22Rv1 (cell line): ENCODE data around the gene GPC1.

Source experiments
- H3K27ac ChIP-seq: fragments of 450-650 bp; 2 replicates; pipeline ENCODE4 v1.5.1; 2017
- ZFX ChIP-seq: fragments of 450-650 bp; IDR thresholded peaks from 2 replicates; pipeline ENCODE4 v1.6.1; 2017; ENCODE audit warnings: antibody characterized with exemption, borderline replicate concordance
- TF ChIP-seq, protein P1 (sequence below): fragments of 450-650 bp; IDR thresholded peaks from 2 replicates; pipeline ENCODE4 v1.5.1; 2017; ENCODE audit warnings: mild to moderate bottlenecking

GPC1 gene

DNA sequence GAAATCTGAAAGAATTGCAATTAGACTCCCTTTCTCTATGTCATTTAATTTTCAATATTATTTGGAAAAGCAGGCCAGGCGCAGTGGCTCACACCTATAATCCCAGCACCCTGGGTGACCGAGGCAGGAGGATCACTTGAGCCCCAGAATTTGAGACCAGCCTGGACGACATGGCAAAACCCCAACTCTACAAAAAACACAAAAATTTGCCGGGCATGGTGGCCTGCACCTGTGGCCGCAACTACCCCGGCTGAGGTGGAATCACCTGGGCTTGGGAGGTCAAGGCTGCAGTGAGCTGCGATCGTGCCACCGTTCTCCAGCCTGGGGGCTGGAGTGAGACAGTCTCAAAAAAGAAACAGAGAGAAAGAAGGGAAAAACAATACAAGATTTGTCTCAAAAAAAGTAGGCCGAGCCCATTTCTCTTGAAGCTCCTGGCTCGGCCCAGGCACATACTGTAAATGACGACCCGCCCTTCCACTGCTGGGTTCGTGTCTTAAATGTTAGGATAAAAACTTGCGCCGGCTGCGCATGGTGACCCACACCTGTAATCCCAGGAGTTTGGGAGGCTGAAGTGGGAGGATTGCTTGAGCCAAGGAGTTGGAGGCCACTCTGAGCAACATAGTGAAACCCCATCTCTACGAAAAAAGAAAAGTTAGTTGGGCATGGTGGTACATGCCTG, 31.1 kb upstream of the GPC1 start:
- no peak overlapping the region for H3K27ac ChIP-seq
- no peak for TF ChIP-seq ZFX
- TF ChIP-seq, protein P1, sequence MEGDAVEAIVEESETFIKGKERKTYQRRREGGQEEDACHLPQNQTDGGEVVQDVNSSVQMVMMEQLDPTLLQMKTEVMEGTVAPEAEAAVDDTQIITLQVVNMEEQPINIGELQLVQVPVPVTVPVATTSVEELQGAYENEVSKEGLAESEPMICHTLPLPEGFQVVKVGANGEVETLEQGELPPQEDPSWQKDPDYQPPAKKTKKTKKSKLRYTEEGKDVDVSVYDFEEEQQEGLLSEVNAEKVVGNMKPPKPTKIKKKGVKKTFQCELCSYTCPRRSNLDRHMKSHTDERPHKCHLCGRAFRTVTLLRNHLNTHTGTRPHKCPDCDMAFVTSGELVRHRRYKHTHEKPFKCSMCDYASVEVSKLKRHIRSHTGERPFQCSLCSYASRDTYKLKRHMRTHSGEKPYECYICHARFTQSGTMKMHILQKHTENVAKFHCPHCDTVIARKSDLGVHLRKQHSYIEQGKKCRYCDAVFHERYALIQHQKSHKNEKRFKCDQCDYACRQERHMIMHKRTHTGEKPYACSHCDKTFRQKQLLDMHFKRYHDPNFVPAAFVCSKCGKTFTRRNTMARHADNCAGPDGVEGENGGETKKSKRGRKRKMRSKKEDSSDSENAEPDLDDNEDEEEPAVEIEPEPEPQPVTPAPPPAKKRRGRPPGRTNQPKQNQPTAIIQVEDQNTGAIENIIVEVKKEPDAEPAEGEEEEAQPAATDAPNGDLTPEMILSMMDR: no peak

DNA sequence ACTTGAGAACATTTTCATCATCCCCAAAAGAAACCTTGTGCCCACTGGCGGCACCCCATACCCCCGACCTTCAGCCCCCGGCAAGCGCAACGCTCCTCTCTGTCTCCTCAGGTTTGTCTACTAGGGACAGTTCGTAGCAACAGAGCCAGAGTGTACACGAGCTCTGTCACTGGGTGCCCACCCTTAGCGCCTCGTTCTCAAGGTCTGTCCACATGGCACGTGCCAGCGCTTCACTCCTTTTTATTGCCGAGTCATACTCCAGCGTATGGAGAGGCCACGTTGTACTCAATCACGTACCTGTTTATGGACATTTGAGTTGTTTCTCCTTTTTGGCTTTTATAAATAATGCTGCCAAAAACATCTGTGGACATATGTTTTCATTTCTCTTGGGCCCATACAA, 30.3 kb upstream of the GPC1 start:
- TF ChIP-seq ZFX: no peak
- TF ChIP-seq, protein P1: no peak
- no peak overlapping the region for H3K27ac ChIP-seq

DNA sequence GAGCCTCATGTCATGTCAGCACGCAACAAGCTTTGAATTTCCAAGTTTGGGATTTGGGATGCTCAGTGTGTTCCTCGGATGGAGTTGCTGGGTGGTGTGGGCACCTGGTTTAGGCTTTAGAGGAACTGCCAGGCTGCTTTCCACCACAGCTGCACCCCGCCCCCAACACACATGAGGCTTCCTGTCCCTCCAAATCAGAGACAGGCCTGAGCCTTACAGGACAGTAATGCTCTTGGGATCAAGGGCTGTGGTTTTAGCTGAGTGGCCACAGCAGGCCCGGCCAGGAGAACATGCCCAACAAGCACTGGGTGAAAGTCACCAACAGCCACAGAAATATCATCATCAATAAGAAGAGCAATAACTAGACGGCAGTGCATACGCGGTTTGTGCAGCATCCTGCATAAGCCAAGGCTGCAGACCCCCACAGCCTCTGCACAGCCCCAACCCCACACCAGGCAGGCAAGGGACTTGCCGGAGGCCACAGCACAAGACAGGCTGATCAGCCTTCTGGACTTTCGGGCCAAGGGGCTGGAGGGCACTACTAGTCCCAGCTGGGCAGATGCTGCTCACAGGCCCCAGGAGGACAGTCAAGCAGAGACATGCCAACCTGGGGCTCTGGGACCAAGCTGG, 29.7 kb upstream of the GPC1 start:
- H3K27ac ChIP-seq: no peak overlapping the region
- no peak for TF ChIP-seq ZFX

DNA sequence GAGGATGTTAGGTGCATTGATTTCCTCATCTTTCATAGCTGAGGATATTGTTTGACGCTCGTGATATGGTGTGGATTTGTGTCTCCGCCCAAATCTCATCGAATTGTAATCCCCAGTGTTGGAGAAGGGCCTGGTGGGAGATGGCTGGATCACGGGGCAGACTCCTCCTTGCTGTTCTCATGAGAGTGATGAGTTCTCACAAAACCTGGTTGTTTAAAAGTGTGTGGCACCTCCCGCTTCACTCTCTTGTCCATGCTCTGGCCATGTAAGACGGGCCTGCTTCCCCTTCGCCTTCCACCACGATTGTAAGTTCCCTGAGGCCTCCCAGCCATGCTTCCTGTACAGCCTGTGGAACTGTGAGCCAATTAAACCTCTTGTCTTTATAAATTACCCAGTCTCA, 28.4 kb upstream of the GPC1 start:
- H3K27ac ChIP-seq: no peak overlapping the region
- no peak for TF ChIP-seq ZFX
- TF ChIP-seq, protein P1: no peak

DNA sequence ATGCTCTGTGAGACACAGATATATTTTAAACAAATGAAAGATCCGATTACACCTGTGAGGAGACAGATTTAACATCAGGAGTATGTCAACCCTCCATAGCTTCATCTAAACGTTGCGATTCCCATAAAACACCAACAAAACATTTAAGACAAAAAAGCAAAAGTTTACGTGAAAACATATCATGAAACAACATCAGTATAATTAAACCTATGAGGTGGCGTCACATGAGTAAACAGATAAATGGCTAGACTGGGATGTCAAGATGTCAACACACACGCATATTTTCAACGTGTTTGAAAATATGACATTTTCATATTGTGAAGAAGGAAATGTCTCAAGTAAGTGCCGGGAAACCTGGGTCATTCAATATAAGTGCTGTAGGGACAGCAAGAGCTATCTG, 25.5 kb upstream of the GPC1 start:
- no peak overlapping the region for H3K27ac ChIP-seq
- no peak for TF ChIP-seq ZFX
- TF ChIP-seq, protein P1: no peak

DNA sequence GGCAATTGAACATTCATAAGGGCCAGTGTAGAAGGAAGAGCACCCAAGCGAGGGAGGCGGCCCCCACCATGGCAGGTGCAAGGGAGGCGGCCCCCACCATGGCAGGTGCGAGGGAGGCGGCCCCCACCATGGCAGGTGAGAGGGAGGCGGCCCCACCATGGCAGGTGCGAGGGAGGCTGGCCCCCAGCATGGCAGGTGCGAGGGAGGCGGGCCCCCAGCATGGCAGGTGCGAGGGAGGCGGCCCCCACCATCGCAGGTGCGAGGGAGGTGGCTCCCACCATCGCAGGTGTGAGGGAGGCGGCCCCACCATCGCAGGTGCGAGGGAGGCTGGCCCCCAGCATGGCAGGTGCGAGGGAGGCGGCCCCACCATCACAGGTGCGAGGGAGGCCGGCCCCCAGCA, 24.7 kb upstream of the GPC1 start:
- TF ChIP-seq ZFX: no peak
- TF ChIP-seq, protein P1: no peak
- no peak overlapping the region for H3K27ac ChIP-seq

DNA sequence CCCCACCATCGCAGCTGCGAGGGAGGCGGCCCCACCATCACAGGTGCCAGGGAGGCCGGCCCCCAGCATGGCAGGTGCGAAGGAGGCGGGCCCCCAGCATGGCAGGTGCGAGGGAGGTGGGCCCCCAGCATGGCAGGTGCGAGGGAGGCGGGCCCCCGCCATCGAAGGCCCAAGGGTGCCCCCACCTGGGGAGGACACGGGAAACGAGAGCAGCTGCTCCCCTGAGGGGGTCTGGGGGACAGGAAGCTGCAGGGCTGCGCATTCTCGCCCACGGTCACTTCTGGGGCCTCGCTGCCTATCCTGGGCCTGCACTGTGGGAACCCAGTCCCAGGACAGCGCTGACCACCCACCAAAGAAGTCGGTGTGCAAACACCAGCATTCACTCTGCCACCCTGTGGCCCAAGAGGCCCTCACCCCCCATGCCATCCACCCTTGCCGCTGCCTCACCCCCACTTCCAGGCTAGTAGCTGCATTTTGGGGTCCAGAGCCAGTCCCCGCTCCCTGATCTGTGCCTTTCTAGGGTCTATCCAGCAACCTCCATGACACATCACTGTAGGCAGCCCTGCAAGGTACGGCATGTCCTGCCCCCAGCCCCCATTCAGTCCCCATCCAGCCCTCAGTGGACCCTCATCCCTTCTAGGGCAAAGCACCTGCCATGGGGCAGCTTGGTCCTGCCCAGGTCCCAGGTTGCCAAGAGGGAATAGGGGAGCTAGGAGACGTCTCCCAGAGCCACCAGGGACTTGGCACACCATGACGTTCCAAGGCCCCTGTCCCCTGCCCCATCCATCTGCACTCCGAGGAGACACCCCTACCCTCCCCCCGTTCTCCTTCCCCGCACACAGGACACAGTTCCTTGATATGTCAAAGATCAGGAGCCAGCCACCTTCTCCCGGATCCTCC, 24.0 kb upstream of the GPC1 start:
- no peak overlapping the region for H3K27ac ChIP-seq
- TF ChIP-seq ZFX: no peak
- TF ChIP-seq, protein P1: no peak
